Endodermal cell (in vitro differentiated cells): ENCODE measurements around the gene SPDYE16. TPM values are rescaled to one million over a fixed set of nuclear protein-coding genes. Genes with fewer than 3 reads are reported as not detected.
"Not testable (repeated sequence)": the region's sequence is repeated elsewhere in the genome, so short reads cannot be mapped to it uniquely, and the experiment has no call there.

Source experiments
- DNase-seq: peaks from one replicate; pipeline ENCODE4 v3.0.0-alpha.2; 2017
- H3K27ac ChIP-seq: 2 replicates; pipeline ENCODE4 v1.5.1; 2013; ENCODE audit warnings: mild to moderate bottlenecking, low read depth, low read length, moderate library complexity
- H3K27me3 ChIP-seq: 2 replicates; pipeline ENCODE4 v1.6.1; 2013; ENCODE audit warnings: mild to moderate bottlenecking, low read length, moderate library complexity; ENCODE audit not compliant: insufficient read depth, control insufficient read depth, poor library complexity, severe bottlenecking
- H3K36me3 ChIP-seq: 2 replicates; pipeline ENCODE4 v1.7.0; 2013; ENCODE audit warnings: mild to moderate bottlenecking, low read length, moderate library complexity; ENCODE audit not compliant: control insufficient read depth, insufficient read depth
- H3K4me1 ChIP-seq: one replicate; pipeline ENCODE4 v1.7.0; 2013; ENCODE audit warnings: low read length; ENCODE audit not compliant: control insufficient read depth, insufficient read depth
- H3K4me3 ChIP-seq: 2 replicates; pipeline ENCODE4 v1.5.1; 2013; ENCODE audit warnings: mild to moderate bottlenecking, low read length, moderate library complexity
- H3K9ac ChIP-seq: 2 replicates; pipeline ENCODE4 v1.6.1; 2013; ENCODE audit warnings: mild to moderate bottlenecking, low read length, moderate library complexity; ENCODE audit not compliant: poor library complexity, severe bottlenecking; ENCODE audit errors: extremely low read depth
- H3K9me3 ChIP-seq: 2 replicates; pipeline ENCODE4 v1.6.1; 2013; ENCODE audit warnings: mild to moderate bottlenecking, low read length, moderate library complexity; ENCODE audit not compliant: control insufficient read depth
- H3K27ac Mint-ChIP-seq: 2 replicates; pipeline ENCODE4 v1.8.0; 2020; ENCODE audit warnings: mixed read lengths
- H3K27me3 Mint-ChIP-seq: 2 replicates; pipeline ENCODE4 v1.8.0; 2021; ENCODE audit warnings: mild to moderate bottlenecking, mixed read lengths; ENCODE audit not compliant: insufficient read depth
- H3K36me3 Mint-ChIP-seq: 2 replicates; pipeline ENCODE4 v1.8.0; 2020; ENCODE audit warnings: low read depth, mixed read lengths
- H3K4me1 Mint-ChIP-seq: 2 replicates; pipeline ENCODE4 v1.8.0; 2020; ENCODE audit warnings: mixed read lengths
- H3K4me3 Mint-ChIP-seq: 2 replicates; pipeline ENCODE4 v1.8.0; 2020; ENCODE audit warnings: mild to moderate bottlenecking, moderate library complexity, mixed read lengths
- H3K9me3 Mint-ChIP-seq: 2 replicates; pipeline ENCODE4 v1.8.0; 2020; ENCODE audit warnings: mild to moderate bottlenecking, mixed read lengths
- CTCF ChIP-seq: fragments of 200-600 bp; sonication (generic); conservative IDR thresholded peaks from 2 replicates; pipeline ENCODE4 v1.5.0; 2021; ENCODE audit warnings: antibody characterized with exemption, mild to moderate bottlenecking
- WGBS, 2 experiments: methylation state at CpG; one replicate each; pipeline versions ENCODE4 v1.1.5 to v1.1.7; 2013; ENCODE audit warnings: missing lambda C conversion rate in 2 of 2, mixed read lengths in 1 of 2; ENCODE audit not compliant: insufficient coverage in 1 of 2, insufficient read length in 1 of 2; 5-methylcytosine and 5-hydroxymethylcytosine counted together
- total RNA-seq, 2 donors: library from RNA; stranded (reverse); fragmentation: NEBNext Ultra II Directional in 1 of 2; extraction: Animal tissue kit (Norgen Biotek cat#: 25700) in 1 of 2; gene quantifications; 2 replicates in 1 of 2; 3 replicates in 1 of 2; pipeline ENCODE4 v1.2.1, GENCODE V29; 2021

SPDYE16 gene
- total RNA-seq, 2 donors from 2014 or later, result 0.37 TPM; not detected in 1

GRCh38 chr7:76506081-76506440, 37.0 kb downstream of the SPDYE16 start:
- H3K36me3 Mint-ChIP-seq, result peaks cover 12% of the 10 kb centered on the region
- H3K9me3 Mint-ChIP-seq, result no peaks in the 10 kb centered on the region
- H3K27me3 Mint-ChIP-seq, result no peaks in the 10 kb centered on the region
- no peak overlapping the region for H3K27ac Mint-ChIP-seq
- no peak overlapping the region for H3K9ac ChIP-seq
- H3K9me3 ChIP-seq, result no peaks in the 10 kb centered on the region
- no peak overlapping the region for H3K27ac ChIP-seq
- peaks cover 4% of the 10 kb centered on the region for H3K4me1 Mint-ChIP-seq
- no peaks in the 10 kb centered on the region for H3K27me3 ChIP-seq
- WGBS, 2 experiments, result 60 to 77% methylated on average over 4 to 5 of the region's 5 CpGs
- H3K4me3 Mint-ChIP-seq, result no peak overlapping the region
- no peaks in the 10 kb centered on the region for H3K36me3 ChIP-seq
- H3K4me1 ChIP-seq, result peaks cover 3% of the 10 kb centered on the region
- H3K4me3 ChIP-seq, result no peak overlapping the region
- peak; percentile 22 for DNase-seq
- TF ChIP-seq CTCF, result no peak

- Histone ChIP-seq H3K36me3 (no peaks in the 10 kb centered on the region), H3K27me3 (no peaks in the 10 kb centered on the region), H3K9ac (no peak overlapping the region), H3K4me3 (no peak overlapping the region), H3K4me1 (peaks cover 3% of the 10 kb centered on the region), H3K9me3 (no peaks in the 10 kb centered on the region), H3K27ac (no peak overlapping the region)
- H3K4me1 Mint-ChIP-seq, result peaks cover 4% of the 10 kb centered on the region
- DNase-seq, result peak; percentile 38
- H3K4me3 Mint-ChIP-seq, result no peak overlapping the region
- no peak overlapping the region for H3K27ac Mint-ChIP-seq
- TF ChIP-seq CTCF, result no peak
- no peaks in the 10 kb centered on the region for H3K9me3 Mint-ChIP-seq
- H3K36me3 Mint-ChIP-seq, result peaks cover 12% of the 10 kb centered on the region
- H3K27me3 Mint-ChIP-seq, result no peaks in the 10 kb centered on the region
- WGBS, 2 experiments, result 92 to 97% methylated on average over 18 to 32 of the region's 32 CpGs
Observed at GRCh38 chr7:76505168-76506080, 37.7 kb downstream of the SPDYE16 start.

- peak; percentile 28 for DNase-seq
- not testable (repeated sequence) for H3K9ac ChIP-seq, H3K27ac ChIP-seq, H3K36me3 ChIP-seq, H3K4me3 Mint-ChIP-seq, H3K4me3 ChIP-seq, H3K9me3 Mint-ChIP-seq, H3K27ac Mint-ChIP-seq, H3K9me3 ChIP-seq, H3K4me1 Mint-ChIP-seq, H3K27me3 ChIP-seq, H3K4me1 ChIP-seq, H3K27me3 Mint-ChIP-seq
- WGBS, 2 experiments, result 89 to 94% methylated on average over 9 to 20 of the region's 33 CpGs
- H3K36me3 Mint-ChIP-seq, result peaks cover 12% of the 10 kb centered on the region
Observed at GRCh38 chr7:76504351-76505167, 38.5 kb downstream of the SPDYE16 start.

GRCh38 chr7:76503244-76503643, 39.9 kb downstream of the SPDYE16 start:
- H3K4me1 ChIP-seq, H3K27me3 Mint-ChIP-seq, H3K27ac ChIP-seq, H3K9me3 Mint-ChIP-seq, H3K4me3 ChIP-seq, H3K27ac Mint-ChIP-seq, H3K9ac ChIP-seq, H3K36me3 ChIP-seq, H3K4me1 Mint-ChIP-seq, H3K9me3 ChIP-seq, H3K27me3 ChIP-seq, H3K4me3 Mint-ChIP-seq: not testable (repeated sequence)
- peaks cover 12% of the 10 kb centered on the region for H3K36me3 Mint-ChIP-seq
- 93 to 96% methylated on average over 3 to 8 of the region's 12 CpGs for WGBS, 2 experiments
- DNase-seq, result peak; percentile 18

GRCh38 chr7:76502836-76503235, 40.3 kb downstream of the SPDYE16 start:
- H3K27me3 ChIP-seq, H3K9me3 Mint-ChIP-seq, H3K4me3 ChIP-seq, H3K36me3 ChIP-seq, H3K27ac Mint-ChIP-seq, H3K4me1 ChIP-seq, H3K4me1 Mint-ChIP-seq, H3K27me3 Mint-ChIP-seq, H3K9me3 ChIP-seq, H3K9ac ChIP-seq, H3K4me3 Mint-ChIP-seq, H3K27ac ChIP-seq: not testable (repeated sequence)
- peaks cover 12% of the 10 kb centered on the region for H3K36me3 Mint-ChIP-seq
- 87 to 89% methylated on average over 12 to 15 of the region's 16 CpGs for WGBS, 2 experiments
- DNase-seq, result peak; percentile 34
